Tibial nerve (tissue), 4 donors: ENCODE data around the gene PDRG1.

Experiments used
- CTCF ChIP-seq, 5 experiments: fragments of 200-600 bp in 3 of 5; fragments of 450-650 bp in 2 of 5; sonication (generic) in 3 of 5; IDR thresholded peaks; one replicate each; pipeline ENCODE4 v1.5.1; 2016 to 2019; ENCODE audit warnings: antibody characterized with exemption in 5 of 5, mild to moderate bottlenecking in 3 of 5, moderate library complexity in 2 of 5
- EP300 ChIP-seq, 2 donors: sonication (generic); formaldehyde crosslinking; IDR thresholded peaks; one replicate each; pipeline ENCODE4 v1.6.1; 2017; ENCODE audit warnings: antibody characterized with exemption in 2 of 2, mild to moderate bottlenecking in 1 of 2
- POLR2A ChIP-seq, 2 donors: fragments of 450-650 bp; IDR thresholded peaks; one replicate each; pipeline ENCODE4 v1.6.1; 2017; ENCODE audit warnings: antibody characterized with exemption in 2 of 2, mild to moderate bottlenecking in 2 of 2, moderate library complexity in 2 of 2

- TF ChIP-seq CTCF (IDR thresholded peaks at IDR 0.05) (no peak), POLR2A (IDR thresholded peaks at IDR 0.05) (no peak), EP300 (IDR thresholded peaks at IDR 0.05) (no peak)
Measured at GRCh38 chr20:31930779-31931178, 21.1 kb downstream of the PDRG1 start.
